Mononuclear cell (primary cell): ENCODE data around the gene ATP8A2. TPM values are rescaled to one million over a fixed set of nuclear protein-coding genes. Genes with fewer than 3 reads are reported as not detected.

ENCODE experiments used
- H3K27me3 ChIP-seq: 2 replicates; pipeline ENCODE4 v1.6.0; 2011; ENCODE audit warnings: low read length, control low read depth; ENCODE audit not compliant: insufficient read depth
- H3K4me1 ChIP-seq: 2 replicates; pipeline ENCODE4 v1.5.1; 2011; ENCODE audit warnings: mild to moderate bottlenecking, low read length, control low read depth; ENCODE audit not compliant: insufficient read depth
- H3K4me3 ChIP-seq: 2 replicates; pipeline ENCODE4 v1.5.1; 2011; ENCODE audit warnings: mild to moderate bottlenecking, low read length, moderate library complexity
- H3K9me3 ChIP-seq: 2 replicates; pipeline ENCODE4 v1.5.1; 2011; ENCODE audit warnings: low read depth, mild to moderate bottlenecking, control low read depth, low read length
- total RNA-seq: library from RNA; depleted of rRNA; stranded (reverse); fragments of >200 nt; gene quantifications from one replicate; pipeline ENCODE4 v1.2.3, GENCODE V29; 2012

ATP8A2 gene
- total RNA-seq, 1 donor: 0.21 TPM

DNA sequence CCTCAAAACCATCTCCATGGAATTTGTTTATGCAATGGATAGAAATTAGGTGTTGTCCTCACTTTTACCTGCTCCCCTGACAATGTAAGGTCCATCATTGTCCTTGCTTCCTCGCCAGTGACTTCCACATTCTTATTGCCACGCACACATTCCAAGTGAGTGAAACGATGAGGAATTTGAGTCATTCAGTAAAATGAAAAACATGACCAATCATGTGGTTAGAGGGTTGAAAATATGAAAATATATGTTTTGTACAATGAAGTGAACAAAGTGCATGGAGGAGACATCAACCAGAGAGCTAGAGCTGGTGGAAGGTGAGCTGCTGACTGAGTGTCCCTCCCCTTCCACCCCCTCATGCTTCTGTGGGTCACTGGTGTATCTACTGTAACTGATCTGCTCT is 91.7 kb downstream of the ATP8A2 start:
- no peaks in the 10 kb centered on the region for H3K4me1 ChIP-seq
- H3K9me3 ChIP-seq: no peaks in the 10 kb centered on the region
- H3K4me3 ChIP-seq: no peak overlapping the region
- H3K27me3 ChIP-seq: peaks cover 8% of the 10 kb centered on the region

- H3K27me3 ChIP-seq: peaks cover 29% of the 10 kb centered on the region
- H3K9me3 ChIP-seq: no peaks in the 10 kb centered on the region
- no peaks in the 10 kb centered on the region for H3K4me1 ChIP-seq
- H3K4me3 ChIP-seq: no peak overlapping the region
Observed at GRCh38 chr13:25466880-25467279, 95.1 kb downstream of the ATP8A2 start.

DNA sequence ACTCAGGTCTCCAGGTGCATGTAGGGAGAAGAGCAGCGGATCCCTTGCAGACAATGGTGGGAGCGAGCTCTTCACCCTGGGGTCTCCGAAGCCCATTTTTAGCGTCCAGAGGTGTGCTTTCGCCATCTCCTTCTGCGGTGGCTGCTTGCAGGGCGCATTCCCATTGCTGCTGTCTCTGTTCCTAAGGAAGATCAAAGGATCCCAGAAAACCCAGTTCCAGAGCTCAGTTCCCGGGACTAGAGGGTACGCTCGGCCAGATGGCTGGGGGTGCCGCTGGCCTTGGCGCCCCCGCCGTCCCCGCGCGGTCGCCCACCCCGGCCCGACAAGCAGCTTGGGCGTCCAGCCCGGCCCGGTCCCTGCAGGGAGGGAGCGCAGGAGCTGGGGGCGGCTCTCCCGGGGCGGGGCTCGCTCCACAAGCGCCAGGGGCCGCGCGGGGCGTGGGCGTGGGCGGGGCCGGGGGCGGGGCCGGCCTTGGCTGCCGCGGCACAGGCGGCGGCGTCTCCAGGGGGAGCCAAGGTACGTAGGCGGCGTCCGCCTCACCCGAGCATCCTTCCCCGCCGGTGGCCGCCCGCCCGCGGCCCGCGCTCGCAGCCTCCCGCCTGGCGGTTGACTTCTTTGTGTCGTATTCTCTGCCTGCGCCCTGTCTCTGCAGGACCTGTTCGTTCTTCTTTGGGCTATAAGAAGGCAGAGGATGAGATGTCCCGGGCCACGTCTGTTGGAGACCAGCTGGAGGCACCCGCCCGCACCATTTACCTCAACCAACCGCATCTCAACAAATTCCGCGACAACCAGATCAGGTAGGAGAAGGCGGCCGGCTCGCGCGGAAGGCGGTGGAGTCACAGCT is 96.8 kb downstream of the ATP8A2 start:
- H3K9me3 ChIP-seq: no peaks in the 10 kb centered on the region
- H3K27me3 ChIP-seq: peaks cover 29% of the 10 kb centered on the region
- no peaks in the 10 kb centered on the region for H3K4me1 ChIP-seq
- H3K4me3 ChIP-seq: no peak overlapping the region

DNA sequence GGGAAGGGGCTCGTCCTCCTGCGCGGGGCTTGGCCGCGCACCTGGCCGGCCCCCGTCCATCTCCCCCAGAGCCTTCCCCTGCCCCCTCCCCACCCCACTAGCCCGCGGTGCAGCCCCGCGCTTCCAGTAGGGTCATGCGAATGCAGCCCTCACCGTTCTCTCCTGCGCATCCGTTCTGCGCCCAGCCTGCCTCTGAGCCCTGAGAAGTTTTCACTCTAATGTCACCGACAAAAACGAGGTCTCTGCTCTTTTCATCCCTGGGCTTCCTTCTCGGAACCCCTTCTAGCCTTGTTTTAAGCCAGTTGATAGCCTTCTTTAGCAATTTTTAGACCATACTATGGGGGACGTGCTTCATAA is 97.4 kb downstream of the ATP8A2 start:
- H3K4me3 ChIP-seq: no peak overlapping the region
- H3K4me1 ChIP-seq: no peaks in the 10 kb centered on the region
- no peaks in the 10 kb centered on the region for H3K9me3 ChIP-seq
- H3K27me3 ChIP-seq: peaks cover 29% of the 10 kb centered on the region

GRCh38 chr13:25473864-25474263 is 102.1 kb downstream of the ATP8A2 start:
- H3K4me3 ChIP-seq: no peak overlapping the region
- H3K9me3 ChIP-seq: no peaks in the 10 kb centered on the region
- H3K4me1 ChIP-seq: no peaks in the 10 kb centered on the region
- H3K27me3 ChIP-seq: peaks cover 19% of the 10 kb centered on the region

GRCh38 chr13:25478186-25478585 is 106.4 kb downstream of the ATP8A2 start:
- Histone ChIP-seq H3K4me1 (no peaks in the 10 kb centered on the region), H3K27me3 (no peaks in the 10 kb centered on the region), H3K9me3 (no peaks in the 10 kb centered on the region), H3K4me3 (no peak overlapping the region)

DNA sequence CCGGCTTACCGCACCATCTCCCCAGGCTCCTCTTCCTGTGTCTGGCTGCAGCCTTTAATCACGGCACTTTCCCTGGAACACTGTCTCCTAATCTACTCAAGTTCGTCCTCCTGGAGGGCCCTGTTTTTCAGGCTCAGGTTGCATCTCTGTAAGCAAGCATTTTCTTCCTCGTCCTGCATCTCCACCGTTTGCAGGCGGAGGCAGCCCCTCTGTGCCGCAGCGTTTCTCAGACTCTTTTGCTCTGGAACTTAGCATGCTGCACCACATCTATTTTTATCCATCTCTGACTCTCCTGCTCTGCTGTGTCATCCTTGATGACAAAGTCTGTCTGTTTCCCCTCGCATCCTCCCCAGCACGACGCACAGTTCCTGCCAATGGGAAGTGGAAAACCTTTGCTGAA is 117.5 kb downstream of the ATP8A2 start:
- no peaks in the 10 kb centered on the region for H3K9me3 ChIP-seq
- no peaks in the 10 kb centered on the region for H3K27me3 ChIP-seq
- no peak overlapping the region for H3K4me3 ChIP-seq
- no peaks in the 10 kb centered on the region for H3K4me1 ChIP-seq

- no peaks in the 10 kb centered on the region for H3K27me3 ChIP-seq
- H3K4me3 ChIP-seq: no peak overlapping the region
- no peaks in the 10 kb centered on the region for H3K9me3 ChIP-seq
- no peaks in the 10 kb centered on the region for H3K4me1 ChIP-seq
Observed at GRCh38 chr13:25490236-25490635, 118.5 kb downstream of the ATP8A2 start.

GRCh38 chr13:25493931-25494640 is 122.3 kb downstream of the ATP8A2 start:
- no peaks in the 10 kb centered on the region for H3K9me3 ChIP-seq
- no peak overlapping the region for H3K4me3 ChIP-seq
- H3K27me3 ChIP-seq: peaks cover 3% of the 10 kb centered on the region
- H3K4me1 ChIP-seq: no peaks in the 10 kb centered on the region

DNA sequence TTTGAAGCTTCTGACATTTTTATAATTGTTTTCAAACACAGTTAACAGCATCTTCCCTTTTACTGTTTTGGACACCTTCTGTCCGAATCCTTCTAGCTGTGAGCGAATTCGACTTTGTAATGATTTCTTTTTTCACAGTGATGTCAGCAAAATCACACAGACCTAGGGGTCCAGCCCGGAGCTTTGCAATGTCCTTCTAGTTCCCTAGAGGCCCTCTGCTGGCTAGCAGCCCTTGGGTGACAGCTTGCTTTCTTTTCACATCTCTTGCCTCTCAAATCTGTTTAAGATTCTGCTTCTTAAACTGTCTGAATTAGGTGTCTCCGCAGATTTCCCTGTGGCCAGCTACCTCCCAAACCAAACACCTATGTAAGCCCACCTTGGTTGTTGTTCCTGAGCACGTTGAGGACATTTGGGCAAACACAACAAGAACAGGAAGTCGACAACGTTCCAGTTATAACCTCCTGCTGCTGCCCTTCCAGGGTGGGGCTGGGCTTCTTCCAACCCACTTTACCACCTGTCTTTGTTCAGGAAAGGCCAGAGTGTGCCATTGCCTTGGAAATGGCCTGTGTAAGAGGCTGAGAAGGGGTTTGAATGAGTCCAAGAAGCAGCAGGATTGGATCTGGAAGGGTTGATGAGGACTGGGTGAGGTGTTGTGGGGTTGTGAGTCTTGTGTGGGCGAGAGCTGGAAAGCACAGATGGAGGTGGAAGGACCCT is 123.1 kb downstream of the ATP8A2 start:
- Histone ChIP-seq H3K4me1 (no peaks in the 10 kb centered on the region), H3K9me3 (no peaks in the 10 kb centered on the region), H3K27me3 (peaks cover 3% of the 10 kb centered on the region), H3K4me3 (no peak overlapping the region)

DNA sequence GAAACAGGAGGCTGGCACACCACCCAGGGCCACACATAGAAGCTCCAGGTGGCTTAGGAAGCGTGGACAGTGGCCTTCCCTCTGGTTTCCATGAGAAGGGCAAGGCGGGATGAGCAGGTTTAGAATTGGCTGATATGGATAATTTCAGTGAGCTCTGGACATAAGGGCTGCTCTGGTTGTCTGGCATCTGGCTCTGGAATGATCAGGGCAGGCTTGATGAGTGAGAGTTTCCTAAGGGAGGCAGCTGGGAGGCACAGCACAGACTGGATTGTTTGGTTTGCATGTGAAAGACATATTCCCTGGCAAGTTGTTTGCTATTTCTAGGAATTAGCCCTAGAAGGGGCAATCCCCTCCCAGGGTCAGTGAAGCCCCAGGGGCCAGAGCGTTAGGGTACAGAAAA is 129.5 kb downstream of the ATP8A2 start:
- no peaks in the 10 kb centered on the region for H3K4me1 ChIP-seq
- H3K27me3 ChIP-seq: peaks cover 1% of the 10 kb centered on the region
- no peaks in the 10 kb centered on the region for H3K9me3 ChIP-seq
- H3K4me3 ChIP-seq: no peak overlapping the region

DNA sequence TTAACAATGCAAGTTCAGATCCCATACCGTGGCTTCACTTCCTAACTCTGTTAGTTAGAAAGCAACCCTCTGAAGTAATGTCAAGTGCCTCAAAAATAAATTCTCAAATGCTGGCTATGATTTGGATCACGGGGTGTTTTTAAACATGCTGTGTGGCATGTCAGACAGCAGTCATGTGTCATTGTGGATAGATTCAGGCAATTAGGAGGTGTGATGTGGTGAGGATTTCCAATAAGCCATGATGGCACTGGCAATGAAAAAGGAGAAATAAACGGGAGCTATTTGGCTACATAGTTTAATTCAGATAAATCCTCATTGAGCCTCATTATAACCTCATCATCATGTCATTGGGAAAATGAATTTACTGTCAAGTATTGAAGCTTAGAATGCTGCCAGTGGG is 130.3 kb downstream of the ATP8A2 start:
- Histone ChIP-seq H3K27me3 (peaks cover 3% of the 10 kb centered on the region), H3K4me1 (no peaks in the 10 kb centered on the region), H3K9me3 (no peaks in the 10 kb centered on the region), H3K4me3 (no peak overlapping the region)

- H3K9me3 ChIP-seq: no peaks in the 10 kb centered on the region
- H3K4me3 ChIP-seq: no peak overlapping the region
- H3K27me3 ChIP-seq: peaks cover 3% of the 10 kb centered on the region
- H3K4me1 ChIP-seq: no peaks in the 10 kb centered on the region
Observed at GRCh38 chr13:25502551-25502950, 130.8 kb downstream of the ATP8A2 start.

DNA sequence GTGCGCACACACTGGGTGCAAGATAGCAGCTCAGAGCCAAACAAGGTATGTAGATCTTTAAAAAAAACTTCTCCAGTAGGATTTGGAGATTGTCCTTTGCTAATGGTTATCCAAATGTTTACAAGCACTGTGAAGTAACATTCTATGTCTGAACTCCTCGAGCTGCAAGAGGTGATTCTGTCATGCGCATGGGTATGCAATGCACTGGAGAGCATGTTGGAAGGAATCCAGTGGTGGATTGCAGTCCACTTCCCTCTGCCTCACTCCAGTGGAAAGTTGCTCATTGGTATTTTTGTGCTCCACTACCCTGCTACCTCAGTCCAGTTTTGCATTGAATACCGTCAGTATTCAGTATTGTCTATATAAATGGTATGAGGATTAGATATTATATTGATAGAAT is 132.1 kb downstream of the ATP8A2 start:
- H3K9me3 ChIP-seq: no peaks in the 10 kb centered on the region
- H3K27me3 ChIP-seq: peaks cover 3% of the 10 kb centered on the region
- H3K4me1 ChIP-seq: no peaks in the 10 kb centered on the region
- H3K4me3 ChIP-seq: no peak overlapping the region

DNA sequence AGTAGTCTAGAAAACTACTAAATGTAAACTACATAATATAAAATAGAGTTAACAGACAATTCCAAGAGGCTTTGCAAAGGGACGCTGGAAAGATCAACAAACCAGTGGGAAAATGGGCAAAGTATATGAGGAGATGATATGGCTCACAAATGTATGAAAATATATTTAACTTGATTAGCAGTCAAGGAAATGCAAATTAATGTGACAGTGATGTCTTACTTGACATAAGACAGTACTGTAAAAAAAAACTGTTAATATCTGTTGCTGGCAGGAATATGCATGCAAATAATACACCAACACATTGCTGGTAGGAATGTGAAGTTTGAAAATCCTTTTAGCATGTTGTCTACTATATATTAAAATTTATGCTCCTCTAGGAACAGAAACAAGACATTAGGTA is 136.1 kb downstream of the ATP8A2 start:
- no peaks in the 10 kb centered on the region for H3K4me1 ChIP-seq
- peaks cover 3% of the 10 kb centered on the region for H3K27me3 ChIP-seq
- no peaks in the 10 kb centered on the region for H3K9me3 ChIP-seq
- H3K4me3 ChIP-seq: no peak overlapping the region
